ENCODE results near the gene ZFYVE28. TPM values are rescaled to one million over a fixed set of nuclear protein-coding genes. Genes with fewer than 3 reads are reported as not detected.

ZFYVE28 gene
- total RNA-seq, 1 donor from 2014 or later, result 3.7 TPM

DNA sequence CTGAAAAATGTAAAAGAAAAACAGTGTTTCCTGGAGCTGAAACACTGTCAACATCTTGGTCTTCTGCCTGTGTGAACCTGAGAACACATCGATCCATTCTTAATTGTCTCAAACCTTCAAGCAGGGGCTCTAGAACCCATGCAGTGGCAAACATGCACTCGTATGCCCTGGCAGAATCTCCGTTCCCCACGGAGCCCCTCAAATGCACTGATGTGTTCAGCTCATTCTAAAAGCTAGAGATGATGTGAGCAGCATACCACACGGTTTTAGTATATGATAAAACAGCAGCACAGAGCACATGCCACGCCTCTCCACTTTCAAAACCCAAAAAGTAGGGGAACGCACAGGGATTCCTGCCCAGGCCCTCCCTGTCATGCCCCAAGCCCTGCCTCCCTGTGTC, 44.9 kb downstream of the ZFYVE28 start:
- FAIRE-seq (no peak), DNase-seq (ENCODE audit: low spot score in 2 of 2) (no peak)

DNA sequence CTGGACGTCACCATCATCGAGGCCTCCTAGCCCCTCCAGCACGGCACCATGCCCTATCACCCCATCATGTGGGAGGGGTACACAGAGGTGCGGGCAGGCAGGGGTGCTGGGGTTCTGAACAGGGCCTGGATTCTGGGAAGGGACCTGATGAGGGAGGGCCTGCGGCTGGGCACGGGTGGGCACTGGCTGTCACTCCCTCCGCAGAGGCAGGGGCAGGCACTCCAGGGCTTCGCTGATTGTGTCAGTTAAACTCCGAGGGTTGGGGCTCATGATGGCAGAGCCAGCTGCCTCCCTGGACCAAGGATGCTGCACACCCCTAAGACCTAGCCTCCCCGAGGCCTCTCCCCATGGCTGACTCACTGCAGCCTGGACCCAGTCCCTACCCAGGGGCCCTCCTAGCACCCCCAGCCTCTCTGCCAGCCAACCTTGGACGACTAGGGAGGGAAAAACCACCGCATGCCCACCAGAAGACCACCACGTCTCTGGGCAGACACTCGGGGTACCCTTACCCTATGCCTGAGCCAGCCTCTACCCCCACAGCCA, 45.9 kb downstream of the ZFYVE28 start:
- no peak for DNase-seq (ENCODE audit: low spot score in 2 of 2)

DNA sequence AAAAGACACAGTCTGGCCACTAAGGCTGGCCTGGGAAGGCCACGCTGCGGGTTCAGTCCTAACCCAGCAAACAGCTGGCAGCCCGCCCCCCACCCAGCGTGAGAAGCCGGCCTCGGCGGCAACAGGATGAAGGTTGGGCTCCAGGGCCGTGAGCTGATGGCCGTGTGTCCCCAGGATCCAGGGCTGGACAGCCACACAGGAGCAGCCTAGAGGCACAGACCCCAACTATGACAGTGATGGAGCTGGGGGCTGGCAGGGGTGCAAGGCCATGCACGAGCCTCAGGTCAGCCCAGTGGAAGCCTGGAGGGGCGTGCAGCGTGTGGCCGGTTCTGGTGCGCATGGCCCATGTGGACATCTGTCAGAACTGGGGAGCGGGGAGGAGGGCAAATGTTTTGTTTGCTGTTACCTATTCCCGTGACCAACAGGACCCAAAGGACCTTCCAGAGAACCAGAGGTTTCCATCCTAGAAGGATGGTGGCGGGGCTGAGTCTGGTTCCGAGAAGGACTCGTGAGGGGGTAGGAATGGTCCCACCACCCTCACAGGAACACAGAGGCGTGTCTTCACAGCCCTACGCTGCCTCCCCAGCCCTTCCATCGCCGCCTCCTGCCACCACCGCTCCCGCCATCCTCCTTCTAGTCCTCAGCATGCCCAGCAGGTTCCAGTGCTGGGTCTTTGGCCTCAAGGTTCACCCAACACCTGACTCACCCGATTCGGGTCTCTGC, 46.5 kb downstream of the ZFYVE28 start:
- DNase-seq (ENCODE audit: low spot score in 2 of 2) (no peak), FAIRE-seq (no peak)

More for the DNA sequence above, 45.9 kb downstream of the ZFYVE28 start:
- FAIRE-seq, result no peak

DNA sequence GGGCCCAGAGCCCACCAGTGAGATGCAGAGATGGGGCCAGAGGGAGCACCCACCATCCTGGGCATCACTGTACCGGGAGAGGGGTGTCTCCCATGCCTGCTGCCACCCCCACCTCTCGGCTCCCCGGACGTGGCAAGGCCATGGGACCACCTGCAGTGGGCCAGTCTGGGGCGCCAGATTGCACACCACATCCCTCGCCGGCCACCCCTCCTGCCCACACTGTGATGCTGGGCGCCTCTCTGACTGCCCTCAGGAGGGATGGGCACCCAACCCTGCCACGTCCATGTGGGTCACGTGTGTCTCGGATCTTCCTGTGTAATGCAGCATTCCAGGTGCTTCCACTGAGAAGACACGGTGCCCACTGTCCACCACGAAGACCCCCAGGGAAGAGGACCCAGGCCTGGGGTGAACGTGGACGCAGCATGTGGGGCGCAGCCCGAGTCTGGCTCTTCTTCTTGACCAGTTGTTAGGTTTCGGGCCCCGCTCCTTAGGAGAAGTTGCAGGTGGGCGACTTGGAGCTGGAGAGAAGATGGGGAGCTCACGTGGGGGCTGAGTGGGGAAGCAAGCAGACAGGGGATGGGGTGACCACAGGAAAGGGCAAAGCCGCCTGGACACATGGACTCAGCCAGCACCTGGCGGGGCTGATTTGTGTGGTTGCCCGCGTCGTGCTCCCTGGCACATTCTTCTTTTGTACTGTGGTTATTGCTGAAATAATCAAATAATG, 47.7 kb downstream of the ZFYVE28 start:
- FAIRE-seq (no peak), DNase-seq (ENCODE audit: low spot score in 2 of 2) (no peak)

DNA sequence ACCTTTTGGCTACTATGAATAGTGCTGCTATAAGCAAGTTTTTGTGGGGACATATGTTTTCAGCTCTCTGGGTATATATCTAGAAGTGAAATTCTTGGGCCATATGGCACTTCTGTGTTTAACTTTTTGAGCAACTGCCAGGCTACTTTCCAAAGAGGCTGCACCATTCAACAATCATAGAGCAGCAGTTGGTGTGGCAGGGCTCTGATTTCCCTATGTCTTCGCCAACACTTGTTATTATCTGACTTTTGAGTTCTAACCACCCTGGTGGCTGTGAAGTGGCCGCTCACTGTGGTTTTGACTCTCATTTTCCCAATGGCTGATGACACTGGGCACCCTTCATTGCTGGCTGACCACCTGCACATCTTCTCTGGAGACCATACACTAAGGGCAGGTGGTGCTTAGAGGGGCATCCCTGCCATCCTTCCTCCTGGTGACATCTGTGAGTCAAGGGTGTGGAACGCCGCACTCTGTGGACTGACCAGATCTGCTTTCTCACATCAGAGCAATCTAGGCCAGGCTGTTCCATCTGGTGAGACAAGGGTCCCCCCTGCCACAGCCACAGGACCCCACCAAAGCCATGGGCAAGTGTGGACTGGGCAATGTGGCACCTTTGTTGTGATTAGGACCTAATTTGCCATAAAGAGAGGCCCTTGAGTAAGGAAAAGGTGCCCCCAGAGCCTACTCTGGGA, 49.6 kb downstream of the ZFYVE28 start:
- no peak for DNase-seq (ENCODE audit: low spot score in 2 of 2)
- no peak for FAIRE-seq

DNA sequence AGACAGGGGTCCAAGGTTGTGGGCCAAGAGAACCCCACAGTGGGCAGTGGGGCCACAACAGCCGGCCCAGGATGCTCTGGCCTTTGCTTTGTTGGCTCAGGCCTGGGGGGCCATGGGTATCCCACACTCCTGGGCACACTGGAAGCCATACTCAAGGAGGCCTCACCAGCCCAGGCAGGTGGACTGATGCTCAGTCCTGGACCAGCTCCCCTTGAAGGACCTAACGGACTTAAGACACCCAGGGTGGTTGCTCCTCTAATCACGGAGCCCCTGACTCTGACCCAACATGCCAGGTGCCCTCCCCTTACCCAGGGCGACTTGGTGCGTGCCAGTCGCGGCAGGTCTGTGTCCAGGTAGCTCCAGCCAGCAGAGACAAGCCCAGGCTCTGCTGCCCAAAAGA, 50.8 kb downstream of the ZFYVE28 start:
- DNase-seq (ENCODE audit: low spot score in 2 of 2) (no peak), FAIRE-seq (no peak)

DNA sequence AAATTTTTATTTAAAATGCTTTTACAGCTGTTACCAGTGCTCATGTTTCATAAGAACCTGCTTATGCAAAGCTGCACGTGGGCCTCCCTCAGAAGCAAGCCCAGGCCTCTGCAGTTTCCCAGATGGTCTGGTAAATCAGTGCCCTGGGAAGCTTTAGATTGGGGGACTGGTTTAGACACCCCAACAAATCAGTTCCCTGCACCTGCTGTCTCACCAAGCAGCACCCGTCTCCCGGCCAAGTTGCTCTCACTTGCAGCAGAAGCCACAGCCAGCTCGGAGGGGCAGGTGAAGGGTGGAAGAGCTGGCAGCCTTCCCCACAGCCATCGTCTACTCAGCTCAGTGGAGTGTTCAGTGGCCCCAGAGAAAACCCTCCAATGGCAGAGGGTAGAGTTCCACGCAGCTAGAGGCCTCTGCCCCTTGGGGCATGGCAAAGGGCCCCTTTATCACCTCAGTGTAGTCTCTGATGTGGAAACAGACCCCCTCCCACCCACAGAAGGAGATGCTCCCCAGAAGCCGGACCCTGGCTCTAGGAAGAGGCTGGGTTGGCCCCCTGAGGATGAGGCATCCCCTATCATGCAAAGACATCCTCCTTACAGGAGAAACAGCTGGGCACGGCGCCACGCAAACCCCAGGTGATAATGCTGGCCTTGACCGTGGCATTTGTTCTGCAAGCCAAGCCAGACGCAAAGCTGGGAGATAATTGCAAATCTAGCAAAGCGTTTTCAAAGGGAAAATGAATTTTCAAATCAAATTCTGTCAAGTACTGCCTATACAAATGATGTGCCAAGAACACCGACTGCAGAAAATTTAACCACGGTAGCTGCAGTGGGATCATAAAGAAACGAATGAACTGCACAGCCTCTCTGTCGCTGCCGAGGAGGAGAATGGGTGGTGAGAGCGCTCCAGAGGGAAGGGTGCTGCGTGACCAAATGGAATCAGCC, 51.9 kb downstream of the ZFYVE28 start:
- DNase-seq (ENCODE audit: low spot score in 2 of 2) (no peak), FAIRE-seq (no peak)

DNA sequence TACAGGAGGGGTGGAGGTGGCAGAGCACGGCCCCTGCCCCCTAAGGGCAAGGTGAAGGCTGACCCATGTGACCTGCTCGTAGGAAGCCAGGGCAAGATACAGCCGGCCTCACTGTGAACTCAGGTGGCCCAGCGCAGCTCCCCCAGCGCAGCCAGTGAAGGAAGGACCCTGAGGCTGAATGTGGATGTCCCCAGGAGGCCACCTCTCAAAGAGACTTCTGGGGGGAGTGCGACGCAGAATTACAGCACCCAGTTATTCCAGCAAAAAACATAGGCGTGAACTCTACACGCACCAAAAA, 52.6 kb downstream of the ZFYVE28 start:
- DNase-seq (ENCODE audit: low spot score in 2 of 2) (no peak), FAIRE-seq (no peak)

DNA sequence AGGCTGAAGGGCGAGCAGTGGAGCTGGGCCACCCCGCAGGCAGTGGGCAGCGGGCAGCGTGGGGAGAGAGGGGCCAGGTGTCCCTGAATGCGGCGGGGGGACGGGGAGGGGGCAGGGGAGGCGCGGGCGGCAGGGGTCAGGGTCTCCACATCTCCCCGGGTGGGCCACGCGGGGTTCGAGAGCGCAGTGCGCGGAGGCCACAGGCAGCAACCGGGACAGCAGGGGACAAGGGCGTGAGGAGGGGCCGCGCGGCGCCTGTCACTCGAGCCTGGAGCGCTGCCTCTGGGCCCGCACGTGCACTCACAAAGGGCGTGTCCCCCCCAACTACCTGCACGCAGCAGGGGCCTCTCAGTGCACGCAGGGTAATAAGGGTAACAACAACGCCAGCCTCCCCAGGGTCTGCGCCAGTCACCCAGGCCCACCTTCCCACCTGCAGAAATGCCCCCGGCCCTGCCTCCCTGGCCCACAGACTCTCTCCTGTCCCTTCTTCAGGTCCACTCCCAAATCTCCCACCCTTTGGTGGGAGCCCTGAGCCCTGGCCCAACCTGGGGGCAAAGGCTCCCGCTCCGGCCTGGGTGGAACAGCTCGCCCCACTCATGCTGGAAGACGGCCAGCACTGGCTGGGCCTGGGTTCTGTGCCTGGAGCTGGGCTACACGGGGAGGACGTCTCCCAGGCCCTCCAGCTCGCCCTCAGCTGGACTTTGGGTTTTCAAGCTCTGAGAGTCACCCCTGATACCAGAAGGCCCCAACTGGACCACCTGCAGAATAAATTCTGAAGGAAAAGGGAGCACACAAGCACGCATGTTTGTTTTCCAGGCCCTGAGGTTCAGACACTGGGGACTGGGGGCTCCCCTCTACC, 53.2 kb downstream of the ZFYVE28 start:
- DNase-seq (ENCODE audit: low spot score in 2 of 2), result no peak
- no peak for FAIRE-seq

DNA sequence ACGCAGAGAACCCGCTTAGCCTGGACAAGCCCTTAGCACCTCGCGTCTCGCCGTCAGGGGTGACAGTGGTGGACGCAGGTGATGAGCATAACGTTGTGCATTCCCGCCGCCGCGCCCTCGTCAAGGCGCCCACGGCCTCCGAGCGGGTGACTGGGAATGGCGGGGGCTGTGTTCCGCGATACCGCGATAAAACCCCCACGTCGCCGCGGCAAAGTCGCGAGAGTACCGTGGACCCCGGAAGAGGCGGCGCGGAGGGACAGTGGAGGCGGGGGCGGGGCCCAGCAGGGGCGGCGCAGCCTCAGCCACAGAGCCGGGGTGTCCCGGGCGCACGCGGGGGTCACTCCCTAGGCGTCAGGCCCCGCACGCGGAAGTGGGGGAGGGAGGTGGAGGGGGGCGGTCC, 53.8 kb downstream of the ZFYVE28 start:
- FAIRE-seq (no peak), DNase-seq (ENCODE audit: low spot score in 2 of 2) (no peak)

DNA sequence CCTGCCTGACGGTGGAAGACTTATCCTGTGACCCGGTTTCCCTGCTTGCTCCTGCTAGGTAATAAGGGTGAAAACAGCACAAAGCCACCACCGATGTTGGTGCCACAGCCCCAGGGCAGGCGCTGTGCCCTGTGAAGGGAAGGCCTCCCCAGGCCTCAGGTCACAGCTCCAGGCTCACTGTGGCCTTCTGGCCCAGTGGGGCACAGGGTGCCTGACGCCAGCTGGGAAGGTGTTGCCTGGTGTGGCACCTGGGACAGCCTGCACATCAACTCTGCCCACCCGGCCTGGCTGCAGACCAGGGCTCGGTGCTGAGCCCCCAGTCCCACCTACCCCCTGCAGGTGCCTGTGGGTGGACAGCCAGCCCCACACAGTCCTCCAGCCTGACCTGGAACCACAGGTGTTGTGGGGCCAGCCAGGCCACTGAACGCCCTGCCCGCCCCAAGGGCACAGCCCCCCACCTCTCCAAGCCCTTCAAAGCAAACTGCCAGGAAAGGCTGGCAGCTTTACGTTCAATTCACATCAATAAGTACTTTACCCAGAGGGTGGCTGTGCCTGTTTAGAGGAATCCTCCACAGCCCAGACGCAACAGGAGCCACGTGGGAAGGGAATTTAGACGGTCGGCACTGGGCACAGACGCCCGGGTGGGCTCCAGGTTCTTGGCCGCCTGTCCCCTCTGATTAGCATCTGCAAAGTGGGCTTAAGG, 54.3 kb downstream of the ZFYVE28 start:
- FAIRE-seq, result no peak
- DNase-seq (ENCODE audit: low spot score in 2 of 2), result no peak

DNA sequence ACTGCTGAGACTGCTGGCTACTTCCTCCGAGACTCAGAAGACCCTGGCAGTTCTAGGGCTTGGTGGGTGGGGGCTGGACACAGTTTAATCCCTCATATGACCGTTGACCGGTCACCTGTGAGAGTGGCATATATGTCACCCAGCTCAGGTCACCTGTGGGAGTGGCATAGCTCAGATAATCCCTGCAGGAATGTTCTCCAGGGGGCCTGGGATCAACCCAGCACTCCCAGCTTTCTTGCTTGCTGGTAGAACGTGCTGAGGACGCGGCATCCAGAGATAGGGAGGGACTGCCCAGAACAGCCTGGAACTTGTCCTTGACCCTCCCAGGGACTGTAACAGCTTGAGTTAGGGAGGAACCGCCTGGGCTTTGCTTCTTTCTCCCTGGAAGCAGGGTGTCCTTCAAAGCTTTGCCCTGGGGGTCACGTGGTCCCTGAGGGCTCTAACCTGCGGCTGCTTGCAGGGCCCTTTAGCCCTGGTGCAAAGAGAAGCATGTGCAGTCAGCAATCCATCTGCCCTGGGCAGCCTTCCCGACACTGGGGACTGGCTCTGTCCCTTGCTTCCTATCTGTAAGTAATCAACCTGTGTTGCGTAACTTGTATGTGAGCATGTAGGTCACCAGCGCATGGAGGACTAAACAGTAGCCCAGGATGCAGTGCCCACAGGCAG, 55.3 kb downstream of the ZFYVE28 start:
- no peak for FAIRE-seq
- no peak for DNase-seq (ENCODE audit: low spot score in 2 of 2)

DNA sequence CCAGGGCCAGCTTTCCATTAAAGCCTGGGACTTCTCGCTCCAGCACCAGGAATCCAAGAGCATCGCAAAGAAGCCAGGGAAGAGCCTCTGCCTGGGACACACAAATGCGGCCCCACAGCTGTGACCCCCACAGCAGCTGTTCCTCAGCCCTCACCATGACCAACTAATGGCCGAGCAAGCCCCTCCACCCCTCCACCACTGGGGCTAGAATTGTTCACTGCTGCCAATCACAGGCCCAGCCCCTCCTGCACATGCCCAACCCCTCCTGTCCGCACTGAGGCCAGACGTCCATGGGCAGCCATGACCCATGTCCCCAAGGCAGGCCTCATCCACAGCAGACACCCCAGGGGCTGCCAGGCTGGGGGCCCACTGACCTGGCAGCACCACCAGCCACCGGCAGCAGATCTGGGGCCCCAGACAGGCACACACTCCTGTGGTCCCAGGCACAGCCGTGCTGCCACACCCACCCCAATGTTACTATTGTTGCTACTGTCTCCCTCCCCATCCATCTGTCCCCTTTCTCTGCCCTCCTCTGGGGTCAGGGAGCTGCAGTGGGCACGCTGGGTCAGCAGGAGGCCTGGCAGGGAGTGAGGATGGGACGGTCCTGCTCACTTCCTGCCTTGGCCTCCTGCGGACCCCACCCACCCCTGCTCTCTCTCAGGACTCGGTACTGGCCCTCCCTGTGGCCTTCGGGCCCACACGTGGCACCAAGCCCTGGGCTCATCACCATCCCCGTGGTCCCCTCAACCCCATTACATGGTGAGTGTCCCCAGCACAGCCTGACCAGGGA, 56.0 kb downstream of the ZFYVE28 start:
- FAIRE-seq (no peak), DNase-seq (ENCODE audit: low spot score in 2 of 2) (no peak)

DNA sequence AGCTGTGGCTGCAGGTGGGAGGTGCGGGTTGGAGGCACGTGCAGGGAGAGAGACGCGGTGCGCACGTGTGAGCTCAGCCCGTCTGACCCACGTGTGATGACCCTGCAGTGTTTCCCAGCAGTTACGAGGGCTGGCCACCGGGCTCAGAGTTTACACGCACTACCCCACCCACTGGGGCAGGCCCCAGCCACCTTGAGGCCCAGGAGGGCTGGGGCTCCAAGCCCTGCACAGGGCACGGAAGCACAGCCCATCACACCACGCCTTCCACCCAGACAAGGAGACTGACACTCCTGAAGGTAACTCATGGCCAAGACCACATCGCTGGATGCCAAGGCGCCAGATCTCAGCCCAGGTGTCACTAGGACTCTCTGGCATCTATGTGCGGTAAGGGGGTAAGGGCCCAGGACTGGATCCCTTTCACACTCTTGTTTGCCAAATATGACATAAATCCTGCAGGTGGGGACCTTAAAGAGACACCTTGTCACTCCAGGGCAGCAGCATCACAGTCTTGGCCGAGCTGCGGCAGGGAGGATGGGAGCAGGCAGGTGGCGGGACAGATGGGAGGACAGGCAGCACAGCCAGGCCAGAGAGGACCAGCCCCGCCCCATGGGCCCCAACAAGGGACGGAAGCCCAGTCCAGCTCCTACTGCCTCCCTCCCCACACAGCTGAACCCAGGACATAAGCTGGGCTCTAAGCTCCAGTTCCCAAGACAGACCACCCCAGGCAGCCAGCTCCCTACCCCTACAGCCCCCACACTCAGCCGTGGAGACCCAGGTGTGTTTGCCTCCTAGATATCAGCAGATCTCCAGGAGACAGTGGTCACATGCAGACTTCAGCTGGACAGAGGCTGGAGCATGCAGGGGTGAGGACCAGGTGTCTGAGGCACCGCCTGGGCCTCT, 56.8 kb downstream of the ZFYVE28 start:
- DNase-seq (ENCODE audit: low spot score in 2 of 2) (no peak), FAIRE-seq (no peak)

DNA sequence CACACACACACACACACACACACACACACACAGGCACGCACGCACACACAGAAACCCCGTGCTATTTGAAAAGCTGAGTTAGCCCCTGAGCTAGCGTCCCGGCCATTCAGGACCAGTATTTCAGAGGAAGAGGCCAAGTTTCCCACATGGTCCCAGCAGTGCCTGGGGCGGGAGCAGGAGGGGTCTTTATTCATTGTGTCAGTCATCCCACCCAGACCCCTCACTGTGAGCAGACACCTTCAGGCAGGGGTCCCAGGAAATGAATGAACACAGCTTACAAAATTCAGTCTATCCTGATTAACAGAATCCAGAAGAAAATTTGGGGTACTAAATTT, 58.1 kb downstream of the ZFYVE28 start:
- no peak for DNase-seq (ENCODE audit: low spot score in 2 of 2)
- FAIRE-seq, result no peak

DNA sequence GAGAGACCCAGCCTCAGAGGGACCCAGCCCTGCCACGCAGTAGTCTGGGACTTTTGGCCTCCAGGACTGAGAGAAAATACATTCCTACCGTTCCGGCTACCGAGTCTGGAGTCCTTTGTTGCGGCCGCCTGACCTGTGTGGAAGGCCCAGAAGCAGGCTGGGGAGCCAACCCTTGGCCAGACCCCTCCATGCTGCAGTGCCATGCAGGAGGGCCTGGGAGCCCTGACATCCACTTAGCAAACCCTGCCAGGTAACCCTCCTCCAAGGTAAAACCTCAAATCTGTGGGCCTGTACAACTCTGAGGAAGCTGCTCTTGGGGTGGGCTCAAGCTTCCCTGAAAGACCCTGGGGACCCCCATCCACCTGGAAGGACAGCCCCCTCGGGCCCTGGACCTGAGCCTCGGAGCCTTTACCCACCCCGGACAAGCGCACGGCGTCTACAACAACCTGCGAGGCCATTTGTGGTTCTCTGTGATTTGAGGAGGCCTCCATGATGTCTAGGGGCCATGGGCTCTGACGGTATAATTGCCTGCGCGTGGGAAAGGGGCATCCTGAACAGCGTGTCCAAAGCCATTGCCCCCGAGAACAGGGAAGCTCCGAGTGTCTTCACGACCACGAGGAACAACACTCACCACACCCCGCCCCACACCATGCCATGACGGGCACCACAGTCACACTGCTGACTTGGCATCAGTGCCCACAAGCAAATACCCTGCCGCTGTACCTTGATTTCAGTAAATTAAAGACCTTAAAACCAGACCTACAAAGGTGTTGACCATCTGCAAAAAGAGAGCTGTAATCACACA, 58.7 kb downstream of the ZFYVE28 start:
- DNase-seq (ENCODE audit: low spot score in 2 of 2) (no peak), FAIRE-seq (no peak)
